Stimulated activated CD8-positive, alpha-beta memory T cell treated with anti-CD3 and anti-CD28 coated beads, Interleukin-12 subunit alpha, Interleukin-12 subunit beta, amount 100 ng/mL, for 24 hours (primary cell): ENCODE measurements around the gene RAB5A.
"Not testable (repeated sequence)": the region's sequence is repeated elsewhere in the genome, so short reads cannot be mapped to it uniquely, and the experiment has no call there.

Experiments
- DNase-seq: peaks from one replicate; pipeline ENCODE4 v3.0.0-alpha.2; 2020; ENCODE audit errors: extremely low read depth

The RAB5A gene

DNA sequence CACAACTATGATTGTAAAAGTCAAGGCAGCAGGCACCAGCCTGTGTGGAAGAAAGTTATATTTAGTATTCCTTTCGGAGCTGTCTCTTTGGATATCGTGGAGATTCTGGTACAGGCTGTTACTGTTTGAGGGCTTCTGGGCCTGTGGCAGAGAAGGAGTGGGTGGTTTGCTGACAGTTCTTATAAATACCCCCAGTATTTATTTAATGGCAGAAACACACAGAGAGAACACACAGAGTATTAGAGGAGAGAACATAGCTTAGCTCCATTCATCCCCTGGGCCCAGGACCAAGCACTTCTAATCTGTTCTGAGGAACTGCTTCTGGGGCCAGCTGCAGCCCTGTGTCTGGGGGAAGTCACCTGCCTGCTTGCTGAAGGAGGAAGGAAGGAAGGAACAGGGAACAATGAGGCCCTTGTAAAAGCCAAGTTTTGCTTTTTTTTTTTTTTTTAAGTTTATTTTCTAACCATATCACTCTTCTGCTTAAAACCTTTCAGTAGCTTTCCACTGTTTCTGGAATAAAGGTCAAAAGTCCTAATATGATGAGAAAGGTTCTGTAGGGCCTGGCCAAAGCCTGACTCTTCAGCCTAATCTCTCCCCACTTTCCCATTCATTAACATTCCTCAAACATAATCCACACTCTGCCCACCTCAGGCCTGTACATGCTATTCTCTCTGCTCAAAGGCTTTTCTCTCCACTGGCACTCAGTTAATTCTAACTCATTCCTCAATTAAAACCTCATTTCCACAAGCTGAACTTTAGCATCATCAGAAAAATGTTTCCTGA lies 76.9 kb downstream of the RAB5A start:
- DNase-seq = no peak

DNA sequence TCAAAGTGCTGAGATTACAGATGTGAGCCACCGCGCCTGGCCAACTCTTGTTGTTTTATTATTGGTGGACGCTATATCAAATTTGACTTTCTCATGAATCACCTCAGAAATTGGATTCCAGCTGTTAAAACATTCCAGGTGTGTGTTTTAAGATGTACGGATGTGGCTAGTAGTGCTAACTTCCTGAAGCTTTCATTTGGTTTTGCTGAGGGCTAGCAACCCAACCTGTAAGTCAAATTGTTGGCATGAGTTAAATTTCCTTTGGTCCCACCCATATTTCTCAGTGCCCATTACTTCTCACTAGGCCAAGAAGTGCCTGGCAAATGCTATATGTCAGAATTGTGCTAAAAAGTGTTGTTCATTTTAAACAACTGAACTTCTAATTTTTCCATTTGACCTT lies 80.2 kb downstream of the RAB5A start:
- no peak for DNase-seq

DNA sequence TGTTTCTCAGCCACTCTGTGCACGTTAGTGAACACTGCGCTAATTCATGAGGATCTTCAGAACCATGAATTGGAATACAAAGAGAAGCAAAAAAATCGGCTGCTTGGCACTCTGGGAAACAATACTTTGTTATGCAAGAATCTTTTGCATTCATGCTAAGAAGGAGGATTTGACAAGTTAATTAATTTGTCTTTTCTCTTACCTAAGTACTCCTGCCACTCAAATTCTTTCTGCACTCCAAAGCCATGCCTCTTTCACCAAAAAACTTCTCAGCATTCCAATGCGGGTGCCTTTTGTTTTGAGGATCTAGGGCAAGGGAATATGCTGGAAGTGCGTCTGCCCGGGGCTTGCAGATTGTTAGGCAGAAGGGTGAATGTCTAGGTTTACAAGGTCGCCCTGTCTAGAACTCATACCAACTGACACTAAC lies 82.0 kb downstream of the RAB5A start:
- DNase-seq = no peak

DNA sequence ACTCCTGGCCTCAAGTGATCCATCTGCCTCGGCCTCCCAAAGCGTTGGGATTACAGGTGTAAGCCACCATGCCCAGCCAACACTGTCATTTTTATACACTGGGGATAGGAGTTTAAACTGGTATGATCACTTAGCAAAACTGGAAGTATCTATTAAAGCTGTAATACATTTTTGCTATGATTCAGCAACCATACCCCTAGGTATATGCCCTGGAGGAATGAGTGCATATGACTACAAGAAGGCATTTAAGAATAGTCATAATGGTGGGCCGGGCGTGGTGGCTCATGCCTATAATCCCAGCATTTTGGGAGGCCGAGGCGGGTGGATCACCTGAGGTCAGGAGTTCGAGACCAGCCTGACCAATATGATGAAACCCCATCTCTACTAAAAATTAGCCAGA lies 85.0 kb downstream of the RAB5A start:
- not testable (repeated sequence) for DNase-seq
